ENCODE measurements around the gene MEIS3.

MEIS3 gene

GRCh38 chr19:47435883-47436417, 16.6 kb upstream of the MEIS3 start:
- DNase-seq (ENCODE audit: low read depth): no peak

GRCh38 chr19:47435196-47435595, 15.9 kb upstream of the MEIS3 start:
- DNase-seq (ENCODE audit: low read depth): no peak

GRCh38 chr19:47434088-47434487, 14.8 kb upstream of the MEIS3 start:
- DNase-seq (ENCODE audit: low read depth): no peak

- DNase-seq (ENCODE audit: low read depth): no peak
These were observed 13.8 kb upstream of the MEIS3 start for GRCh38 chr19:47433121-47433520.

GRCh38 chr19:47432499-47432898, 13.2 kb upstream of the MEIS3 start:
- DNase-seq (ENCODE audit: low read depth): no peak

- DNase-seq (ENCODE audit: low read depth): no peak
These were observed 12.8 kb upstream of the MEIS3 start for GRCh38 chr19:47432091-47432490.

- no peak for DNase-seq (ENCODE audit: low read depth)
These were observed 10.9 kb upstream of the MEIS3 start for GRCh38 chr19:47430041-47430802.

- DNase-seq (ENCODE audit: low read depth): no peak
These were observed 9.9 kb upstream of the MEIS3 start for GRCh38 chr19:47429140-47429793.

GRCh38 chr19:47428177-47428894, 9.0 kb upstream of the MEIS3 start:
- peak; percentile 67 for DNase-seq (ENCODE audit: low read depth)

- DNase-seq (ENCODE audit: low read depth): peak; percentile 46
These were observed 8.2 kb upstream of the MEIS3 start for GRCh38 chr19:47427241-47428176.

- DNase-seq (ENCODE audit: low read depth): no peak
These were observed 4.0 kb upstream of the MEIS3 start for GRCh38 chr19:47423203-47423882.

- no peak for DNase-seq (ENCODE audit: low read depth)
These were observed 3.3 kb upstream of the MEIS3 start for GRCh38 chr19:47422417-47423163.

- no peak for DNase-seq (ENCODE audit: low read depth)
These were observed 2.6 kb upstream of the MEIS3 start for GRCh38 chr19:47421844-47422395.

- no peak for DNase-seq (ENCODE audit: low read depth)
These were observed 2.0 kb upstream of the MEIS3 start for GRCh38 chr19:47421244-47421786.

GRCh38 chr19:47419789-47420188, 462 bp upstream of the MEIS3 start:
- no peak for DNase-seq (ENCODE audit: low read depth)

- no peak for DNase-seq (ENCODE audit: low read depth)
These were observed 666 bp downstream of the MEIS3 start for GRCh38 chr19:47418692-47419029.

GRCh38 chr19:47417746-47418691, 1.3 kb downstream of the MEIS3 start:
- DNase-seq (ENCODE audit: low read depth): no peak

GRCh38 chr19:47417107-47417745, 2.1 kb downstream of the MEIS3 start:
- DNase-seq (ENCODE audit: low read depth): no peak

Measured in stimulated activated CD8-positive, alpha-beta memory T cell treated with anti-CD3 and anti-CD28 coated beads, Interleukin-7, amount 100 ng/mL, for 24 hours (primary cell).